Measurements from ENCODE around the gene KDM8.

The KDM8 gene

GRCh38 chr16:27214084-27214961, 11.0 kb downstream of the KDM8 start:
- DNase-seq, result no peak

DNA sequence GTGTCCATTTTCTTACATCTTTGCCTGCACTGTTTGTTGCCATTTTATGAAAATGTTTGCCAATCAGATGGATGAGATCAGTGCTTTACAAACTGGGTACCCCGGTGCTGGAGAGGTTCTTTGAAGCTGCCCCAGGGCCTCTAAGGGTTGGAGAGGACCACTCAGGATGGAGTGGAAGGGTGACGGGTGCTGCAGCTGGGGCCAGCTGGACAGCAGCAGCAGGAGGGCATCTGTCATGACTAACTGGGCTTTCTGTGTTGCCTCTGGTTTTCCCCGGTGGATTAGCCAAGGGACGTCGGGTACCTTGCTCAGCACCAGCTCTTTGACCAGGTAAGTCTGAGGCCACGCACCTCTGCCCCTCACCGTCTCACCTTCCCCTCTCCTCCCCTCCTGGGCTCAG, 12.3 kb downstream of the KDM8 start:
- no peak for DNase-seq

DNA sequence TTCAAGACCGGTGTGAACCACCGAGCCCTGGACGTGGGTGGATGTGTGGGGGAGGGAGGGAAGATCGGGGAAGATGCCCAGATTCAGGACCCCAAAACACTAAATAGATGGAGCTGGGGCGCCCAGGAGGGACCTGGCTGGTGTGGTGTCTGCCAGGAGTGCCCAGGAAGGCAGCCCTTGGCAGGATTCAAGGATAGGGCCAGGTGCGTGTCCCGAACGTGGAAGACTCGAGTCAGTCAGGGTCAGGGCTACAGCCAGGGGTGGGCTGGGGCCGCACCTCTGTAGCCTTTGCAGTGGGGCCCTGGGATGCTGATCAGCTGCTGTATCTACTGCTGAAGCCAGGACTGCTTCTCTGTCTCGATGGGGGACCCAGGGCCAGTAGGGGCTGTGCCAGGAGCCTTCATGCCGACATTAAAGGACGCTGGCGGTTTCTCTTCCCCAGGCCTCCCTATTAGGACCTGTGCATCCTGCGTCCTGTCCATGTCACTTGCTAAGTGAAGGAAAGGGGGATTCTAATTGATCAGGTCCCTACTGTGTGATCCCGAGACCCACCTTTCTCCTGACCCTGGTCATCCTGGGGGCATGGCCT, 13.1 kb downstream of the KDM8 start:
- DNase-seq, result no peak

DNA sequence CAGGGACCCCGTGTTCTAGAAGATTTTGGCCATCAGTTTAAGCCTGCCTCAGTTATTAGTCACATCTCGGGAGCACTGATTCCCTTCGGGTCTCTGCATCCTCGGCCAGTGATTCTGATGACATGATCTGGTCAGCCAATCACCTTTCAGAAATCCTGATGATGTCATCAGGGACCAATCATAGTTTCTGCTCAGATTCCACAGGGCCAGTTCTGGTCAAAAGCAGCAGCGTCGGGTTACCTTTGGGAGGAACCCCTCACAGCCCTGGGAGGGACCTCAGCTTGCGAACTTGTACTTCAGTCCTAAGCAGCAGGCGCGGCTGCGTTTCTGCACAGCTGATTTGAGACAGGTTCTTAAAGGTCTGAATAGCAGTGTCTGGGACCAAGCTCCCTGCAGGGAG, 13.9 kb downstream of the KDM8 start:
- DNase-seq, result no peak

GRCh38 chr16:27218756-27219155, 15.4 kb downstream of the KDM8 start:
- DNase-seq, result no peak

GRCh38 chr16:27219161-27219560, 15.8 kb downstream of the KDM8 start:
- DNase-seq, result no peak

DNA sequence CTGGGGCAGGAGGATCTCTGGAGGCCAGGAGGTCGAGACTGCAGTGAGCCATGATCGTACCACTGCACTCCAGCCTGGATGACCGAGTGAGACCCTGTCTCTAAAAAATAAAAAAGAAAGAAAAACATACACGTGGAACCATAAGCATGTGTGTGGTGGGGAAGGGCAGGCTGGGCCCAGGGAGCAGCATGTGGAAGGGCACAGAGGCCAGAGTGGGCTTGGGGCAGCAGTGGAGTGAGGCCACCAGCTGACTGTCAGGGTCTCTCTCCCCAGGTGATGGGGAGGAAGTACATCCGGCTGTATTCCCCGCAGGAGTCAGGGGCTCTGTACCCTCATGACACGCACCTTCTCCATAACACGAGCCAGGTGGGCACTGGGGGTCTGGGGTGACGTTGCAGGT, 16.8 kb downstream of the KDM8 start:
- DNase-seq, result no peak

DNA sequence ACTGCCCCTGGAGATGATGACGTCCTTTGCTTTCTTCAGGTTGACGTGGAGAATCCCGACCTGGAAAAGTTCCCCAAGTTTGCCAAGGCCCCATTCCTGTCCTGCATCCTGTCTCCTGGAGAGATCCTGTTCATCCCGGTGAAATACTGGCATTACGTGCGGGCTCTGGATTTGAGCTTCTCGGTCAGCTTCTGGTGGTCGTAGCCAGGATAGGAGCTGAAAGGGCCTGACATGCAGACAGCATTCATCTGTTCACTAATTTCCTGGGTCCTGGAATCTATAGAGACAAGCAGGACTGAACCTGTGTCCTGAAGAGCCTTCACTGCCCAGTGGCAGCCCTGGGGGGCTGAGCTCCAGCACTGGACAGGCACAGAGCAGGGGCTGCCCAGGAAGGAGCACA, 17.2 kb downstream of the KDM8 start:
- DNase-seq, result no peak

DNA sequence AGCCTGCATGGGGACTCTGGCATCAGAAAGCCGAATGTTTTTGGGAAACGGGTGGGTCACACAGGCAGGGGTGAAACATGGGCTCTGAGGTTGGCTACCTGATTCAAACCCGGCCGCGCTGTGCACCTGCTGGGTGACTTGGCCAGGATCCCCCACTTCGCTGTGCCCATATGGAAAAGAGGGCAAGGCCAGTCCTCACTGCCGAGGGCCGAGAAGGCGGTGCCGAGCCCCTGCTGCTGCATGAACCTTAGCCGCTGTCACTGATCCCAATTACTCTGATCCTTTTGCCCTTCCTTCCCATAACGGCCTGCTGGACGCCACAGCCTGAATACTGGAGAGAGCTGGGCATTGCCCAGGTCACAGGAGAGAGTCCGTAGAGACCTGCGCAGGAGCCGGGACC, 17.7 kb downstream of the KDM8 start:
- no peak for DNase-seq

DNA sequence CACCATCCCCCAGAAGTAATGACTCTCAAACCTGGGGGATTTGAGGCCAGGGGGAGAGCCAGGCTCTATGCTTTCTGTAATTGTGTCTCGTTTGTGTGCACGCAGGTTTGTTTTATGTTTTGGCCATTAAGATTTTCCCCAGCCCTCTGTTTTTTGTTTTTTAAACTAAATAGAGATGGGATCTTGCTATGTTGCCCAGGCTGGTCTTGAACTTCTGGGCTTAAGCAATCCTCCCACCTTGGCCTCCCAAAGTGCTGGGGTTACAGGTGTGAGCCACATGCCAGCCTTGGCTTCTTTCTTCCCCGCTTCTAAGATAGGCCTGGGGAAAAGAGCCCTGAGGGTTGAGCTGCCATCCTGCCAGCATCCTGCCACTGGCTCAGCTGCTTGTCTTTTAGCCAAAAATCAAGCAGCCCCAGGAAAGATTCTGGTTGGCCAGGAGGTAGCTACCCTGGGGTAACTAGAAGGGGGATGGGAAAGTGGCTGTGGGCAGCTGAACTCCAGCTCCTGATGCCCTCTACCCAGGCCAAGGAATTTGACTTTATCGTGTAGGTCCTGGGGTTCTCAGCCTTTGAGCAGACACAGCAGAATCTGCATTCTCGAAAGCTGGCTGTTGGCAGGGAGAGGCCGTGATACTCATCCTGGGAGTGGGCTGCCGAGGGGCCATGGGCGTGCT, 18.4 kb downstream of the KDM8 start:
- no peak for DNase-seq

DNA sequence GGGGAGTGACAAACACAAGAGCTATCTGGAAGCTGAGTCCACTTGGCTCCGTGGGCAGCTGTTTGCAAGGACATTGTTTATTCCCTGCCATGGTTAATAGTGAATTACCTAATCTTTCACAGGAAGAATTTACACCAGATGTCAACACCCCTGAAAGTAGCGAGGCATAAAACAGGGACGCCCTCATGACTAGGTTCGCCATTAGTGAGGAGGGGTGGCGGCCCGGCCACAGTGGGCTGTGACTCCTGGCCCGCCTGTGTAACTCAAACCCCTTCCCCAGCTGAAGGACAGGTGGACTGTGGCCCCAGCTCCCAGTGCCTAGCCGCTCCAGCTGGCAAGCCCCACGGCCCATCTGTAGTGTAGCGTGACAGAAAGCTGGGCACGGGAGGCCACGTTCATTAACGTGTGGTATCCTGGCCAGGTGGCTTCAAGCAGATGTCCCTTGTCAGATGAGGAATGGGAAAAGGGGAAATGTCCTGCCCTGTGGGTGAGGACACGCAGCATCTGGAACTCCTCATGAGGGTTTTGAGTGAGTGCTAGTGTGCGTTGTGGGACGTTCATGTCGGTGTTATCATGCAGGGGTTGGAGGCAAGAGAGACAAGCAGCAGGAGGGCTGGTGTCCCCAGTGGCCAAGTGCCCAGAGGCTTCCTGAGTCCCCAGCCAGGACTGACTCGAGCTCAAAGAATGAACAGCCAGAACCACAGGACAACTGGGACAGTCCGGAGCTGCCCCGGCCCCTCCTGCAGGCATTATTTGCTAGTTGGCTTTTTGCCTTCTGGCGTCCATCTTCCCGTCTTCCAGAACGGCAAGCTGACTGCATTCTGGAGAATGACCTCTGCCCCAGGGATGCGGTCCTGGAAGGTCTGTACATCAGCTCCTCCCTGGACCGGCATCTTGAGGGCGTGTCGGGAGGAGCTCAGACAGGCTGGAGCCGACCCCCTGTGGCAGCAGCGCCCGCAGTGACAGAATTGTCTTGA, 19.2 kb downstream of the KDM8 start:
- peak; percentile 61 for DNase-seq

DNA sequence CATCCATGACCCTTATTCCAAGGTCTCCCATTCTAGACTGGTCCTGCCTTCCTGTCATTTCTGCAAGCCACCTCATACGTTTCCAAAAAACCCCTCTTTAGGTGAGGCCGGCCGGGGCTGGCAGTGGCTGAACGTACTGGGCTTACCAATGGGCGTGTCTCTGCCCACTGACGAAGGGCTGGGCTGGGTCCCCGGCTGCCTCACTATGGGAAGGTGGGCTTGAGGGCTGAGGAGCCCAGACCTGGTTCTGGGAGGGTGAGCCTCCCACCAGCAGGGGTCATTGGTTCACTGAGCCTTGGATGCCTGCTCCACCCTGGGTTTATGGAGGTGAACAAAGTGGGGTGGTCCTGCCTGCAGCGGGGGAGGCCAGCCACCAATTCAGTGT, 19.9 kb downstream of the KDM8 start:
- no peak for DNase-seq

GRCh38 chr16:27223701-27224100, 20.4 kb downstream of the KDM8 start:
- DNase-seq, result no peak

- DNase-seq, result no peak
Observed at GRCh38 chr16:27224271-27224737, 21.0 kb downstream of the KDM8 start.

DNA sequence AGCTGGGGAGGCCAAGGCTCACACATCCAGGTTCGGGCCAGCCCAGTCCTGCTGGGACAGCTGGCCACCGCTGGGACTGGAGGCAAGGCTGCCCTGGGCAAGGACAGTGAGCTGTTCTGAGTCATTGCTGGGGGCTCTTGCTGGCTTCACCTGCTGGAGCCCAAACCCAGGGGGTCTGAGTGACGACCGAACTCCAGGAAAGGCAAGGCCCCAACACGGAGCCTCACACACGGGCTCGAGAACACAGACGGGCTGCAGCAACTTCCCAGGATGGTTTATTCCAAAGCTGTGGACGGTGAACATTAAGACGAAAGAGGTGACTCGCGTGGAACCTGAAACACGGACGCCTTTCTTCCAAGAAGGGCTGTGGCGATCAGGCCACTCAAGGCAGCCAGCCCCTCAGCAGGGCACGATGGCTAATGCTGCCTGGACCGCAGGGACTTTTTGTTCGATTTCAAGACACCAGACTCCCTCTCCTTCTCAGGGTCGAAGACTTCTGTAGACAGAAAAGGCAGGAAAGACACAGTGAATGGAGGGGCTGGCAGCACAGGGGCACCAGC, 21.5 kb downstream of the KDM8 start:
- no peak for DNase-seq

GRCh38 chr16:27225536-27226360, 22.4 kb downstream of the KDM8 start:
- DNase-seq, result no peak

DNA sequence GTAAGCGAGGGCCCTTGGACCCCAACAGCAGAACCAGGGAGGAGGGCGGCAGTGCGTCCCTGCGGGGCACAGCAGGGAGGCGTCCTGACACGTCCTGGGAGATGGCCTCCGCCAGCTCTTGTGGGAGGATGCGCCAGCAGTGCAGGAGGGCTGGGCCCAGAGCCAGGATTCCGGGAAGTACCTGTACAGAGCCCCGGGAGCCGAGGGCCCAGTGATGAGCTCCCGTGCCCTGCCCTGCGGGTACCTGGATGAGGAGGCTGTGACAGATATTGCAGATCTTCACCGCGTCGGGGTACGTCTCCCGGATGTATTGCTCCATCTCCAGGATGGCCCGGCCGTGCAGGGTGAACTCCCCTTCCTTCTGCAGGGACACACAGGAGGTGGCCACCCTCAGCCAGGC, 23.1 kb downstream of the KDM8 start:
- DNase-seq, result no peak

DNA sequence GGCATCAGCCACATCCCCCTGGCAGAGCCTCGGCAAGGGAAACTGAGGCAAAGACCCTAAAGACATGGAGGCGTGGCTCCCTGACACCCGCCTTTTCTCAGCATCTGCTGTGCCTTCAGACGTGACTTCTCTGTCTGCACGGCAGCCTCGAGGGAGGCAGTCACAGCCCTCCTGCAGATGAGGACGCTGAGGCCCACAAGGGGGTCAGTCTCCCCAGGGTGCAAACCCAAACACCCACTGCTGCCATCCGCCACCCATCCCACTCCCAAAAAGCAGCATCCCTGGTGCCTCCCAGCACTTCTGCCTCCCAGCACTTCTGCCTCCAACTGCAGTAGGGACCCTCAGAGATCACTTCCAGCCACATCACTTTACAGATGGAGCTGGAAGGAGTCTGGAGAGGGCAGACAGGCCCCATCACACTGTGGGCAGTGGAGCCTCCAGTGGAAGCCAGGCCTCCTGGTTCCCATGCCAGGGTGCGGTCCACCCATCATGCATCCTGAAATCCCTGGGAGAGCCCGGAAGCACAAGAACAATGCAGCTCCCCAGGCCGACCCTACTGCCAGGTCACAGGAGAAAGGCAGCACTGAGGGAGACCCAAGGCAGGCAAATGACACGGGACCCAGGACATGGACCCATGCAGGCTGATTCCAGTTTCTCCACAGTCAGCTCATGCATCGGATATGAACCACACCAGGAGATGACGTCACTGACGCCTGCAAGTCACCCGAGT, 23.8 kb downstream of the KDM8 start:
- DNase-seq, result no peak

DNA sequence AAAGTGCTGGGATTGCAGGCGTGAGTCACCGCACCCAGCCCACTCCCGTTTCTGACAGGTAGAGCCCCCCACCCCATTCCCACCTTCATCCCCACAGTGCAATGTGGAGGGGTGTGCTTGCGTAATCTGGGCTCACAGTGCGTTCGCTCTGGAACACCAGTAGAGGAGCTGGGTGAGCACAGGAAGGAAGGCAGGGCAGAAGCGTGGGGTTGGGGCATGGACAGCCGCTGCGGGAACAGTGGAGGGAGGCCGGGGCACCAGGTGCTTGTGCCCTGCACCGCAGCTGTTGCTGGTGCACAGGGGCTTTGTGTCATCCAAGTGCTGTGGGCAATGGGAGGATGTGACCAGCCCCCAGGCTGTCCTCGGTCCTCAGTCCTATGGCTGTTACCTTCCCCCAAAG, 24.7 kb downstream of the KDM8 start:
- DNase-seq, result no peak
